ENCODE results near the gene JOSD2. TPM values are rescaled to one million over a fixed set of nuclear protein-coding genes. Genes with fewer than 3 reads are reported as not detected.

Gene JOSD2
- total and polyA plus RNA-seq, 2 donors (not counting 3 experiments of a cell fraction or from before 2014, with no cell fraction given), result 37.4 to 62.8 TPM

DNA sequence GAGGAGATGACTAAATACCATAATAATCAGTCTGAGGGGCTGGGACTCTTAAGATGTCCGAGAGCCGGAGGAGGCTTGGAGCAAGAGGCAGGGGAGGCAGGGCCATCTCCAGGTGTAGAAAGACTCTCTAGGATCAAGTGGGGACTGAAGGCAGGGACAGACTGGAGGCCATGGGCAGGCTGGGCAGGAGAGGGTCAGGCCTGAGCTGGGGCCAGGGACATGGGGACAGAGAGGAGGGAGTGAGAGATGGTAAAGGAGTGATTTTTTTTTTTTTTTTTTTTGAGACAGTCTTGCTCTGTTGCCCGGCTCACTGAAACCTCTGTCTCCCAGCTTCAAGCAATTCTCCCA, 2.2 kb downstream of the JOSD2 start:
- Histone ChIP-seq H3K9ac (replicated peaks; ENCODE audit: extremely low read depth, insufficient read depth, low read length) (no peak overlapping the region), H3K79me2 (ENCODE audit: control insufficient read depth, insufficient read depth, low read length) (no peaks in the 10 kb centered on the region), H2AFZ (ENCODE audit: low read depth, low read length) (no peak overlapping the region), H3K4me1 (ENCODE audit: control insufficient read depth, extremely low read depth, insufficient read depth, low read length) (peaks cover 7% of the 10 kb centered on the region), H3K36me3 (ENCODE audit: control insufficient read depth in 2 of 2, extremely low read depth in 1 of 2, insufficient read depth in 2 of 2, low read length in 2 of 2) (no peaks in the 10 kb centered on the region), H3K4me3 (replicated peaks in 1 of 3; ENCODE audit: insufficient read depth in 1 of 3, low read depth in 1 of 3, low read length in 3 of 3) (no peak overlapping the region), H3K9me3 (replicated peaks; ENCODE audit: control insufficient read depth, insufficient read depth, low read length) (no peaks in the 10 kb centered on the region), H4K20me1 (replicated peaks; ENCODE audit: control insufficient read depth, extremely low read depth, insufficient read depth, low read length) (no peaks in the 10 kb centered on the region), H3K27me3 (ENCODE audit: control insufficient read depth in 2 of 2, insufficient read depth in 2 of 2, low read length in 2 of 2) (no peaks in the 10 kb centered on the region), H3K4me2 (ENCODE audit: insufficient read depth, low read length) (no peak overlapping the region), H3K9me1 (replicated peaks; ENCODE audit: control insufficient read depth, extremely low read depth, insufficient read depth, low read length) (no peaks in the 10 kb centered on the region), H3K27ac (ENCODE audit: insufficient read depth, low read depth, low read length) (no peak overlapping the region)
- DNase-seq (ENCODE audit: low read depth, low spot score) (no peak), FAIRE-seq (no peak)
- intact Hi-C loops (cut with micrococcal nuclease) (no loop called here), dilution Hi-C loops (cut with MboI; ENCODE audit: extremely low pct_ligation_motif_present, low sequenced_read_pairs) (no loop called here)
- ChIA-PET CTCF (interaction anchor here (1.1 kb wide), 1 partner anchor 152 kb away, joined by 5 read pairs; no protein-coding TSS in a partner anchor), POLR2A (no interaction called here)
- TF ChIP-seq EZH2 (IDR thresholded peaks at IDR 0.05; ENCODE audit: borderline replicate concordance, low read depth, low read length, severe bottlenecking) (no peak), GATA2 (IDR thresholded peaks at IDR 0.05; ENCODE audit: insufficient read depth, insufficient read length, low read depth, low read length) (no peak), POLR2A (IDR thresholded peaks at IDR 0.05; ENCODE audit: low read depth, low read length) (no peak), FOS (IDR thresholded peaks at IDR 0.05; ENCODE audit: borderline replicate concordance, insufficient read depth, low read length) (no peak), JUN (IDR thresholded peaks at IDR 0.05; ENCODE audit: borderline replicate concordance, insufficient read depth, insufficient read length, low read depth) (no peak), MYC (IDR thresholded peaks at IDR 0.05; ENCODE audit: low read depth, low read length) (no peak), POLR2AphosphoS5 (IDR thresholded peaks at IDR 0.05; ENCODE audit: insufficient read depth, low read depth, low read length) (no peak)
- TF ChIP-seq, protein P1, sequence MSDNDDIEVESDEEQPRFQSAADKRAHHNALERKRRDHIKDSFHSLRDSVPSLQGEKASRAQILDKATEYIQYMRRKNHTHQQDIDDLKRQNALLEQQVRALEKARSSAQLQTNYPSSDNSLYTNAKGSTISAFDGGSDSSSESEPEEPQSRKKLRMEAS (IDR thresholded peaks at IDR 0.05; ENCODE audit: insufficient read depth, insufficient read length), result no peak
- TF ChIP-seq, protein P2, sequence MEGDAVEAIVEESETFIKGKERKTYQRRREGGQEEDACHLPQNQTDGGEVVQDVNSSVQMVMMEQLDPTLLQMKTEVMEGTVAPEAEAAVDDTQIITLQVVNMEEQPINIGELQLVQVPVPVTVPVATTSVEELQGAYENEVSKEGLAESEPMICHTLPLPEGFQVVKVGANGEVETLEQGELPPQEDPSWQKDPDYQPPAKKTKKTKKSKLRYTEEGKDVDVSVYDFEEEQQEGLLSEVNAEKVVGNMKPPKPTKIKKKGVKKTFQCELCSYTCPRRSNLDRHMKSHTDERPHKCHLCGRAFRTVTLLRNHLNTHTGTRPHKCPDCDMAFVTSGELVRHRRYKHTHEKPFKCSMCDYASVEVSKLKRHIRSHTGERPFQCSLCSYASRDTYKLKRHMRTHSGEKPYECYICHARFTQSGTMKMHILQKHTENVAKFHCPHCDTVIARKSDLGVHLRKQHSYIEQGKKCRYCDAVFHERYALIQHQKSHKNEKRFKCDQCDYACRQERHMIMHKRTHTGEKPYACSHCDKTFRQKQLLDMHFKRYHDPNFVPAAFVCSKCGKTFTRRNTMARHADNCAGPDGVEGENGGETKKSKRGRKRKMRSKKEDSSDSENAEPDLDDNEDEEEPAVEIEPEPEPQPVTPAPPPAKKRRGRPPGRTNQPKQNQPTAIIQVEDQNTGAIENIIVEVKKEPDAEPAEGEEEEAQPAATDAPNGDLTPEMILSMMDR (IDR thresholded peaks at IDR 0.05; ENCODE audit: extremely low read depth in 1 of 2, insufficient read depth in 1 of 2, low read depth in 1 of 2, low read length in 2 of 2), result no peak
- BruUV-seq (replicated peaks), result no TSS peak

Data from endothelial cell of umbilical vein (primary cell).